ENCODE results near the gene GLRX.

DNA sequence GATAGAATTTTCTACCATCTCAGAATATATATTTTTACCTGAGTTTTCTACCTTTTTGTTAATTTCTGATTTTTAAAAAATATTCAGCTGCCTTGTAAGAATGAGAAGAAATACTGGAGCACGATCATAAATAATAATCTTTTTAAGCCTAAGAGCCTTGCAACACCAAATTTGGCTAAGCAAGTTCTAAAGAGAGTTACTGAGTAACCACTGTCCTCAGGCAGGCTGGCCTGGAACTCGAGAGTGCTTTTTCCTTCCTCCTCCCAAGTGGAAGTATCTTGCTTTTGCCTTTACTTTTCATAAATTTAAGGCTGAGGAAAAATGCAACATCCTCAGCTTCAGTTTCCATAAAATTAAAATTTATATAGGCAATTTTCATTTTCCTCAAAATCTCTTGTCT, 21.0 kb downstream of the GLRX start:
- TF ChIP-seq POLR2A (IDR thresholded peaks at IDR 0.05) (no peak), EP300 (IDR thresholded peaks at IDR 0.05) (no peak)
- TF ChIP-seq, protein P1, sequence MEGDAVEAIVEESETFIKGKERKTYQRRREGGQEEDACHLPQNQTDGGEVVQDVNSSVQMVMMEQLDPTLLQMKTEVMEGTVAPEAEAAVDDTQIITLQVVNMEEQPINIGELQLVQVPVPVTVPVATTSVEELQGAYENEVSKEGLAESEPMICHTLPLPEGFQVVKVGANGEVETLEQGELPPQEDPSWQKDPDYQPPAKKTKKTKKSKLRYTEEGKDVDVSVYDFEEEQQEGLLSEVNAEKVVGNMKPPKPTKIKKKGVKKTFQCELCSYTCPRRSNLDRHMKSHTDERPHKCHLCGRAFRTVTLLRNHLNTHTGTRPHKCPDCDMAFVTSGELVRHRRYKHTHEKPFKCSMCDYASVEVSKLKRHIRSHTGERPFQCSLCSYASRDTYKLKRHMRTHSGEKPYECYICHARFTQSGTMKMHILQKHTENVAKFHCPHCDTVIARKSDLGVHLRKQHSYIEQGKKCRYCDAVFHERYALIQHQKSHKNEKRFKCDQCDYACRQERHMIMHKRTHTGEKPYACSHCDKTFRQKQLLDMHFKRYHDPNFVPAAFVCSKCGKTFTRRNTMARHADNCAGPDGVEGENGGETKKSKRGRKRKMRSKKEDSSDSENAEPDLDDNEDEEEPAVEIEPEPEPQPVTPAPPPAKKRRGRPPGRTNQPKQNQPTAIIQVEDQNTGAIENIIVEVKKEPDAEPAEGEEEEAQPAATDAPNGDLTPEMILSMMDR (IDR thresholded peaks at IDR 0.05) = no peak
